Stimulated activated CD4-positive, alpha-beta T cell treated with anti-CD3 and anti-CD28 coated beads, Interleukin-4, amount 100 ng/mL, for 24 hours (primary cell): ENCODE data around the gene SEC16A.

Experiments used
- DNase-seq: peaks from one replicate; pipeline ENCODE4 v3.0.0-alpha.2; 2020

The SEC16A gene

GRCh38 chr9:136482793-136483588, at the start of gene SEC16A:
SEC16A (minus strand) TSS chr9:136483040; CDS start chr9:136477615, 5,425 bp downstream.
- DNase-seq: peak; percentile 100

- peak; percentile 27 for DNase-seq
Observed at GRCh38 chr9:136531904-136532798, 49.3 kb upstream of the SEC16A start.

GRCh38 chr9:136531186-136531903, 48.5 kb upstream of the SEC16A start:
- no peak for DNase-seq

GRCh38 chr9:136530461-136531089, 47.7 kb upstream of the SEC16A start:
- DNase-seq: no peak

- no peak for DNase-seq
Observed at GRCh38 chr9:136529516-136530460, 46.9 kb upstream of the SEC16A start.

GRCh38 chr9:136528716-136529341, 46.0 kb upstream of the SEC16A start:
- no peak for DNase-seq

- DNase-seq: no peak
Observed at GRCh38 chr9:136527721-136528710, 45.2 kb upstream of the SEC16A start.

- no peak for DNase-seq
Observed at GRCh38 chr9:136527131-136527530, 44.3 kb upstream of the SEC16A start.

GRCh38 chr9:136526625-136527066, 43.8 kb upstream of the SEC16A start:
- DNase-seq: no peak

GRCh38 chr9:136525841-136526499, 43.1 kb upstream of the SEC16A start:
- DNase-seq: no peak

- DNase-seq: no peak
Observed at GRCh38 chr9:136525207-136525606, 42.4 kb upstream of the SEC16A start.

GRCh38 chr9:136522314-136523237, 39.7 kb upstream of the SEC16A start:
- DNase-seq: no peak

GRCh38 chr9:136521537-136521936, 38.7 kb upstream of the SEC16A start:
- DNase-seq: no peak

GRCh38 chr9:136520053-136520540, 37.3 kb upstream of the SEC16A start:
- DNase-seq: no peak

GRCh38 chr9:136519263-136520052, 36.6 kb upstream of the SEC16A start:
- DNase-seq: no peak

- no peak for DNase-seq
Observed at GRCh38 chr9:136518623-136519022, 35.8 kb upstream of the SEC16A start.

- DNase-seq: no peak
Observed at GRCh38 chr9:136517950-136518349, 35.1 kb upstream of the SEC16A start.
